H1 (cell line): Measurements from ENCODE around the gene TSPAN9. TPM values are rescaled to one million over a fixed set of nuclear protein-coding genes. Genes with fewer than 3 reads are reported as not detected.

ENCODE experiments used
- CTCF ChIA-PET: fragments of 300-600 bp; sonication (Branson Sonifier 250); formaldehyde crosslinking; loops from one replicate; lab custom pipeline; 2021; ENCODE audit not compliant: partially characterized antibody; lab: Charles Lee
- POLR2A ChIA-PET: fragments of 300-600 bp; sonication (Branson Sonifier 250); formaldehyde crosslinking; loops from one replicate; lab custom pipeline; 2021; ENCODE audit warnings: inconsistent platforms; ENCODE audit not compliant: partially characterized antibody; lab: Charles Lee
- DNase-seq, 2 experiments: peaks; one replicate each; pipeline versions ENCODE4 v3.0.0 to v3.0.0-alpha.2; 2010 to 2022; ENCODE audit warnings: low spot score in 2 of 2, low read depth in 1 of 2, mixed read lengths in 1 of 2
- FAIRE-seq: peaks from 2 replicates; lab custom pipeline; 2011; peaks lifted over from hg19 to GRCh38; lab: Jason Lieb, UNC
- H2AFZ ChIP-seq: 2 replicates; pipeline ENCODE4 v1.8.1; 2012; ENCODE audit warnings: low read length, inconsistent platforms
- H2AK5ac ChIP-seq: 2 replicates; pipeline ENCODE4 v1.6.1; 2013; ENCODE audit warnings: low read depth, low read length
- H2BK120ac ChIP-seq: replicated peaks from 2 replicates; pipeline ENCODE3; 2013; ENCODE audit warnings: low read depth, low read length, inconsistent platforms
- H2BK12ac ChIP-seq: 2 replicates; pipeline ENCODE4 v1.6.1; 2013; ENCODE audit warnings: low read depth, low read length
- H2BK15ac ChIP-seq: 2 replicates; pipeline ENCODE4 v1.6.1; 2013; ENCODE audit warnings: low read length
- H2BK20ac ChIP-seq: 2 replicates; pipeline ENCODE4 v1.6.1; 2013; ENCODE audit warnings: low read length
- H2BK5ac ChIP-seq: 2 replicates; pipeline ENCODE4 v1.6.1; 2013; ENCODE audit warnings: low read depth, low read length
- H3K14ac ChIP-seq: 2 replicates; pipeline ENCODE4 v1.6.1; 2013; ENCODE audit warnings: inconsistent platforms; ENCODE audit not compliant: insufficient read length
- H3K18ac ChIP-seq: 2 replicates; pipeline ENCODE4 v1.6.1; 2013; ENCODE audit warnings: low read length; ENCODE audit errors: extremely low read depth
- H3K23ac ChIP-seq: 2 replicates; pipeline ENCODE4 v1.6.1; 2013; ENCODE audit warnings: inconsistent platforms; ENCODE audit not compliant: insufficient read length
- H3K23me2 ChIP-seq: 2 replicates; pipeline ENCODE4 v1.6.1; 2013; ENCODE audit warnings: low read depth, low read length
- H3K27ac ChIP-seq: 2 replicates; pipeline ENCODE4 v1.6.1; 2011; ENCODE audit warnings: low read depth, low read length, inconsistent platforms
- H3K27me3 ChIP-seq, 4 experiments: replicated peaks in 1 of 4; 1 replicate in 1 of 4; 2 replicates in 3 of 4; pipeline versions ENCODE4 v1.6.1 to v1.8.1; 2011 to 2013; ENCODE audit warnings: low read length in 3 of 4, mild to moderate bottlenecking in 3 of 4, inconsistent platforms in 2 of 4, mixed read lengths in 2 of 4, moderate library complexity in 1 of 4; ENCODE audit not compliant: control insufficient read depth in 3 of 4, insufficient read depth in 3 of 4; ENCODE audit errors: extremely low read depth in 1 of 4
- H3K36me3 ChIP-seq, 4 experiments: 2 replicates each; pipeline versions ENCODE4 v1.6.1 to v1.8.1; 2011 to 2013; ENCODE audit warnings: mild to moderate bottlenecking in 4 of 4, low read length in 3 of 4, moderate library complexity in 2 of 4, control low read depth in 1 of 4, inconsistent platforms in 1 of 4; ENCODE audit not compliant: insufficient read depth in 4 of 4, control insufficient read depth in 2 of 4
- H3K4ac ChIP-seq: replicated peaks from 2 replicates; pipeline ENCODE3; 2013; ENCODE audit warnings: low read length, low read depth, mixed read lengths, inconsistent platforms; ENCODE audit not compliant: insufficient read length
- H3K4me1 ChIP-seq, 4 experiments: replicated peaks in 1 of 4; 1 replicate in 1 of 4; 2 replicates in 3 of 4; pipeline versions ENCODE4 v1.6.1 to v1.8.1; 2011 to 2013; ENCODE audit warnings: low read length in 3 of 4, inconsistent platforms in 2 of 4, mixed read lengths in 1 of 4; ENCODE audit not compliant: insufficient read depth in 4 of 4, control insufficient read depth in 3 of 4
- H3K4me2 ChIP-seq, 2 experiments: 2 replicates each; pipeline versions ENCODE4 v1.6.1 to v1.8.1; 2011 to 2013; ENCODE audit warnings: low read depth in 2 of 2, low read length in 2 of 2, control low read depth in 1 of 2, inconsistent platforms in 1 of 2, mild to moderate bottlenecking in 1 of 2; ENCODE audit not compliant: insufficient read depth in 1 of 2
- H3K4me3 ChIP-seq, 4 experiments: fragments of 200-600, 300-600 bp in 1 of 4; sonication (generic), shearing (Covaris generic), sonication (Bioruptor Twin) in 1 of 4; 2 replicates each; pipeline versions ENCODE4 v1.5.1 to v1.8.1; 2011 to 2016; ENCODE audit warnings: low read length in 4 of 4, low read depth in 3 of 4, control low read depth in 2 of 4, inconsistent platforms in 2 of 4, mild to moderate bottlenecking in 2 of 4, mixed read lengths in 1 of 4, moderate library complexity in 1 of 4; ENCODE audit not compliant: insufficient read depth in 2 of 4; ENCODE audit errors: extremely low read depth in 1 of 4
- H3K56ac ChIP-seq: replicated peaks from 2 replicates; pipeline ENCODE3; 2013; ENCODE audit warnings: low read depth, mild to moderate bottlenecking, mixed read lengths, low read length, inconsistent platforms; ENCODE audit not compliant: insufficient read length
- H3K79me1 ChIP-seq: 2 replicates; pipeline ENCODE4 v1.6.1; 2013; ENCODE audit warnings: low read depth, low read length, control low read depth
- H3K79me2 ChIP-seq, 2 experiments: 2 replicates each; pipeline versions ENCODE4 v1.6.1 to v1.8.1; 2012 to 2013; ENCODE audit warnings: low read length in 2 of 2, mild to moderate bottlenecking in 2 of 2, inconsistent platforms in 1 of 2; ENCODE audit not compliant: insufficient read depth in 2 of 2, control insufficient read depth in 1 of 2
- H3K9ac ChIP-seq, 4 experiments: replicated peaks in 1 of 4; 1 replicate in 1 of 4; 2 replicates in 3 of 4; pipeline versions ENCODE4 v1.6.1 to v1.8.1; 2011 to 2013; ENCODE audit warnings: low read depth in 3 of 4, low read length in 3 of 4, control low read depth in 2 of 4, mild to moderate bottlenecking in 2 of 4, moderate library complexity in 2 of 4, inconsistent platforms in 1 of 4; ENCODE audit errors: extremely low read depth in 1 of 4
- H3K9me3 ChIP-seq, 2 experiments: 2 replicates each; pipeline versions ENCODE4 v1.6.1 to v1.8.1; 2012 to 2013; ENCODE audit warnings: mild to moderate bottlenecking in 2 of 2, moderate library complexity in 2 of 2, control low read depth in 1 of 2, inconsistent platforms in 1 of 2, low read depth in 1 of 2, low read length in 1 of 2, mixed read lengths in 1 of 2; ENCODE audit not compliant: insufficient read depth in 2 of 2
- H4K20me1 ChIP-seq, 2 experiments: replicated peaks in 1 of 2; 2 replicates each; pipeline versions ENCODE3 to v1.8.1; 2011 to 2013; ENCODE audit warnings: inconsistent platforms in 2 of 2, low read length in 2 of 2, mild to moderate bottlenecking in 1 of 2; ENCODE audit not compliant: insufficient read depth in 2 of 2, control insufficient read depth in 1 of 2
- H4K5ac ChIP-seq: 2 replicates; pipeline ENCODE4 v1.6.1; 2013; ENCODE audit warnings: low read length, low read depth, mixed read lengths, inconsistent platforms; ENCODE audit not compliant: insufficient read length
- H4K8ac ChIP-seq: 2 replicates; pipeline ENCODE4 v1.8.0; 2013; ENCODE audit warnings: mild to moderate bottlenecking, moderate library complexity, low read length, inconsistent platforms; ENCODE audit not compliant: insufficient read depth; ENCODE audit errors: extremely low read depth
- H4K91ac ChIP-seq: replicated peaks from 2 replicates; pipeline ENCODE3; 2013; ENCODE audit warnings: low read length, mixed read lengths, inconsistent platforms; ENCODE audit not compliant: insufficient read length
- CBX5 ChIP-seq: fragments of 300-800, 300-1000 bp; sonication (generic); IDR thresholded peaks from 2 replicates; pipeline ENCODE4 v1.7.1; 2016; ENCODE audit warnings: antibody characterized with exemption, low read length, low read depth
- GTF2F1 ChIP-seq: IDR thresholded peaks from 2 replicates; pipeline ENCODE4 v1.6.1; 2012; ENCODE audit warnings: low read depth, low read length, improper control_type of control experiment, borderline replicate concordance
- JUND ChIP-seq: IDR thresholded peaks from 2 replicates; pipeline ENCODE4 v1.6.1; 2011; ENCODE audit warnings: mild to moderate bottlenecking, improper control_type of control experiment, low read length
- KDM1A ChIP-seq: fragments of 200-600, 300-600 bp; sonication (generic); IDR thresholded peaks from 2 replicates; pipeline ENCODE4 v1.7.1; 2016; ENCODE audit warnings: mild to moderate bottlenecking, low read length, borderline replicate concordance
- RNF2 ChIP-seq: fragments of 200-900, 300-1000 bp; sonication (generic); IDR thresholded peaks from 2 replicates; pipeline ENCODE4 v1.7.1; 2016; ENCODE audit warnings: borderline replicate concordance, low read depth, mild to moderate bottlenecking, antibody characterized with exemption, low read length; ENCODE audit not compliant: poor library complexity, severe bottlenecking; ENCODE audit errors: missing control alignments
- SIN3A ChIP-seq, 2 experiments: IDR thresholded peaks in 1 of 2; conservative IDR thresholded peaks in 1 of 2; 2 replicates each; pipeline ENCODE4 v1.6.1; 2011 to 2012; ENCODE audit warnings: low read length in 2 of 2, improper control_type of control experiment in 1 of 2, low read depth in 1 of 2, mild to moderate bottlenecking in 1 of 2
- TAF7 ChIP-seq: optimal IDR thresholded peaks from 2 replicates; pipeline ENCODE3; 2011; ENCODE audit warnings: low read depth, mild to moderate bottlenecking, inconsistent platforms, low read length, moderate library complexity, borderline replicate concordance
- WGBS, 2 experiments: shearing (Covaris generic) in 1 of 2; methylation state at CpG; one replicate each; pipeline versions ENCODE4 v1.1.6 to v1.1.7; 2013 to 2015; ENCODE audit warnings: low lambda C conversion rate in 2 of 2, mixed read lengths in 2 of 2, inconsistent platforms in 1 of 2, low coverage in 1 of 2, missing lambda C conversion rate in 1 of 2; ENCODE audit not compliant: insufficient replicate concordance in 2 of 2, insufficient coverage in 1 of 2, insufficient read length in 1 of 2; ENCODE audit errors: extremely low coverage in 1 of 2, missing lambda C conversion rate in 1 of 2; 5-methylcytosine and 5-hydroxymethylcytosine counted together
- polyA plus RNA-seq, 7 experiments: library from polyadenylated mRNA; depleted of rRNA in 3 of 7; stranded (reverse) in 5 of 7; unstranded in 2 of 7; fragments of >200 nt in 5 of 7; fragments of 200-250 nt in 2 of 7; gene quantifications; 1 replicate in 5 of 7; 2 replicates in 1 of 7; 4 replicates in 1 of 7; pipeline versions ENCODE4 v1.2.1 to v1.2.3, GENCODE V29; 2011 to 2013; ENCODE audit warnings: missing spikeins in 2 of 7, mixed read lengths in 2 of 7
- total RNA-seq: library from RNA; stranded (reverse); fragmentation: NEBNext Ultra II Directional; extraction: Animal tissue kit (Norgen Biotek cat#: 25700); gene quantifications from 2 replicates; pipeline ENCODE4 v1.2.1, GENCODE V29; 2021

The TSPAN9 gene
- total and polyA plus RNA-seq, 2 of the 8 experiments (the other 6 are each of a cell fraction or from before 2014, with no cell fraction given), result 11.5 to 29.1 TPM

DNA sequence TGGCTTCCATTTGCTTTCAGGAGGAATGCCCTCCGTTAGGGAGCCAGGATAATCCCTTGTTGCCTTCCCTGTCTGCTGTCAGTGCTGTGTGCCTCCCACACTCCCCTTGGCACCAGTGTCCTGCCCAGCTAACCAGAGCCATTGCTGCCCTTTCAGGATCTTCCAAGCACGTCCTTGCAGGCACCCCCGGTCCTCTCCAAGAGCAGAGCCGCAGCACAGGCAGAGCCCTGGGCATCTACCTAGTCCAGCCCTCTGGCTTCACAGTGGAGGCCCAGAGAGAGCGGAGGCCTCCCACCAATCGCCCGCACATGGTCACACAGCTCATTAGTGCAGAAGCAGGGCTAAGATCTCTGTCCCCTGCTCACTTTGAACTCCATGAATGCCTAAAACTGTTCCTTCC lies 39.0 kb upstream of the TSPAN9 start:
- Histone ChIP-seq H4K91ac (no peak overlapping the region), H4K8ac (no peak overlapping the region), H3K27me3 (no peaks in the 10 kb centered on the region), H4K5ac (no peak overlapping the region), H3K4me2 (no peak overlapping the region), H3K27ac (no peak overlapping the region), H3K23me2 (no peaks in the 10 kb centered on the region), H2BK5ac (no peak overlapping the region), H3K79me1 (no peaks in the 10 kb centered on the region; the same call in 1 of the 2 replicates), H2AK5ac (no peak overlapping the region), H3K9me3 (no peaks in the 10 kb centered on the region), H2BK12ac (no peak overlapping the region), H3K9ac (no peak overlapping the region), H4K20me1 (peaks cover 2 to 14% of the 10 kb centered on the region in 2 experiments), H2BK20ac (no peak overlapping the region), H3K14ac (no peak overlapping the region), H3K4ac (no peak overlapping the region), H2AFZ (no peak overlapping the region), H3K4me1 (no peaks in the 10 kb centered on the region; a peak in 4 of 7 replicates), H2BK120ac (no peak overlapping the region), H3K56ac (no peak overlapping the region), H3K36me3 (peaks cover 14 to 35% (median 22%) of the 10 kb centered on the region in 4 experiments; a peak in 7 of 8 replicates), H3K4me3 (no peak overlapping the region), H3K79me2 (no peaks in the 10 kb centered on the region), H3K23ac (no peak overlapping the region), H3K18ac (no peak overlapping the region), H2BK15ac (no peak overlapping the region)
- POLR2A ChIA-PET, result interaction anchor here (1.0 to 1.1 kb wide), 2 partner anchors 18 to 180 kb away, joined by 3 read pairs; no protein-coding TSS in a partner anchor
- no peak for DNase-seq
- WGBS, 2 experiments, result 93% methylated on average over 6 of the region's 7 CpGs; no CpG with 5 or more reads in 1 of the 2 experiments
- TF ChIP-seq SIN3A (conservative IDR thresholded peaks at IDR 0.05 in 1 of 2, IDR thresholded peaks at IDR 0.05 in 1 of 2; ENCODE audit: low read depth in 1 of 2, low read length in 2 of 2), result no peak
- no peak for TF ChIP-seq GTF2F1
- no peak for TF ChIP-seq RNF2
- no peak for TF ChIP-seq JUND
- no peak for TF ChIP-seq KDM1A
- no peak for TF ChIP-seq CBX5
- no peak for TF ChIP-seq TAF7
- FAIRE-seq, result no peak
- CTCF ChIA-PET, result interaction anchor here (1.5 kb wide), 2 partner anchors 184 to 192 kb away, joined by 4 read pairs; no protein-coding TSS in a partner anchor
